T-cell (primary cell): ENCODE measurements around the gene NTN5. TPM values are rescaled to one million over a fixed set of nuclear protein-coding genes. Genes with fewer than 3 reads are reported as not detected.
A peak's percentile ranks its signal among the peaks of the same experiment; 100 is the strongest.

ENCODE experiments used
- ATAC-seq, 4 experiments: fragments of 200-7000 bp in 3 of 4; fragments of 150-1000 bp in 1 of 4; cut with Tn5 transposase; replicated peaks in 1 of 4; 1 replicate in 3 of 4; 2 replicates in 1 of 4; pipeline ENCODE4 v1.10.0; 2021; ENCODE audit warnings: moderate library complexity in 3 of 4, mild to moderate bottlenecking in 2 of 4, moderate number of reproducible peaks in 1 of 4
- CTCF ChIA-PET, 2 donors: fragments of 300-600 bp; sonication (Branson Sonifier 250); formaldehyde crosslinking; loops; one replicate each; lab custom pipeline; 2022; ENCODE audit warnings: antibody characterized with exemption in 2 of 2; lab: Charles Lee
- POLR2A ChIA-PET, 2 donors: fragments of 300-600 bp; sonication (Branson Sonifier 250); formaldehyde crosslinking; loops; one replicate each; lab custom pipeline; 2022; ENCODE audit warnings: antibody characterized with exemption in 2 of 2; lab: Charles Lee
- DNase-seq, 35 experiments: peaks; one replicate each; pipeline versions ENCODE4 v3.0.0 to v3.0.0-alpha.2; 2013 to 2023
- H3K27ac ChIP-seq: one replicate; pipeline ENCODE4 v1.5.1; 2013; ENCODE audit warnings: low read length
- H3K27me3 ChIP-seq, 2 experiments: replicated peaks in 1 of 2; 1 replicate in 1 of 2; 2 replicates in 1 of 2; pipeline versions ENCODE4 v1.6.1 to v1.7.0; 2013; ENCODE audit warnings: low read length in 1 of 2, mixed read lengths in 1 of 2; ENCODE audit not compliant: control insufficient read depth in 2 of 2, insufficient read depth in 2 of 2; ENCODE audit errors: extremely low read depth in 1 of 2
- H3K36me3 ChIP-seq, 2 donors: 1 replicate in 1 of 2; 2 replicates in 1 of 2; pipeline versions ENCODE4 v1.6.1 to v1.7.0; 2013; ENCODE audit warnings: low read length in 1 of 2; ENCODE audit not compliant: control insufficient read depth in 2 of 2, insufficient read depth in 1 of 2; ENCODE audit errors: extremely low read depth in 1 of 2
- H3K4me1 ChIP-seq, 2 experiments: 1 replicate in 1 of 2; 2 replicates in 1 of 2; pipeline versions ENCODE4 v1.6.1 to v1.7.0; 2013; ENCODE audit warnings: low read length in 2 of 2, mixed read lengths in 1 of 2; ENCODE audit not compliant: insufficient read depth in 2 of 2, control insufficient read depth in 1 of 2; ENCODE audit errors: extremely low read depth in 1 of 2
- H3K4me3 ChIP-seq, 2 donors: 1 replicate in 1 of 2; 2 replicates in 1 of 2; pipeline versions ENCODE4 v1.5.1 to v1.7.0; 2013; ENCODE audit warnings: mild to moderate bottlenecking in 2 of 2, low read length in 1 of 2, moderate library complexity in 1 of 2; ENCODE audit not compliant: control insufficient read depth in 1 of 2; ENCODE audit errors: extremely low read depth in 1 of 2
- H3K9me3 ChIP-seq: 2 replicates; pipeline ENCODE4 v1.7.0; 2013
- H3K27ac Mint-ChIP-seq, 2 donors: one replicate each; pipeline ENCODE4 v1.8.0; 2020 to 2021; ENCODE audit warnings: mild to moderate bottlenecking in 2 of 2, mixed read lengths in 2 of 2
- H3K27me3 Mint-ChIP-seq, 2 donors: one replicate each; pipeline ENCODE4 v1.8.0; 2021 to 2022; ENCODE audit warnings: mixed read lengths in 2 of 2
- H3K36me3 Mint-ChIP-seq: one replicate; pipeline ENCODE4 v1.8.0; 2021; ENCODE audit warnings: mixed read lengths
- H3K4me1 Mint-ChIP-seq, 3 donors: one replicate each; pipeline ENCODE4 v1.8.0; 2020 to 2022; ENCODE audit warnings: mixed read lengths in 3 of 3, mild to moderate bottlenecking in 1 of 3
- H3K4me3 Mint-ChIP-seq, 3 donors: one replicate each; pipeline ENCODE4 v1.8.0; 2020 to 2022; ENCODE audit warnings: mild to moderate bottlenecking in 3 of 3, mixed read lengths in 3 of 3, moderate library complexity in 3 of 3
- H3K9me3 Mint-ChIP-seq, 3 donors: one replicate each; pipeline ENCODE4 v1.8.0; 2020 to 2022; ENCODE audit warnings: mixed read lengths in 3 of 3
- WGBS: methylation state at CpG from one replicate; pipeline ENCODE4 v1.1.5; 2013; ENCODE audit warnings: missing lambda C conversion rate; ENCODE audit not compliant: insufficient coverage; 5-methylcytosine and 5-hydroxymethylcytosine counted together
- total RNA-seq, 35 experiments: library from RNA in 6 of 35; stranded (reverse) in 6 of 35; fragments of 120-200 nt in 1 of 35; gene quantifications; one replicate each; pipeline versions ENCODE4 v1.2.1 to v1.2.4 and lab custom pipeline; 2013 to 2026

NTN5 gene
- total RNA-seq, 5 donors from 2014 or later (not counting 1 experiment from before 2014, with no cell fraction given), result 2.2 to 4.2 (median 3.5) TPM

DNA sequence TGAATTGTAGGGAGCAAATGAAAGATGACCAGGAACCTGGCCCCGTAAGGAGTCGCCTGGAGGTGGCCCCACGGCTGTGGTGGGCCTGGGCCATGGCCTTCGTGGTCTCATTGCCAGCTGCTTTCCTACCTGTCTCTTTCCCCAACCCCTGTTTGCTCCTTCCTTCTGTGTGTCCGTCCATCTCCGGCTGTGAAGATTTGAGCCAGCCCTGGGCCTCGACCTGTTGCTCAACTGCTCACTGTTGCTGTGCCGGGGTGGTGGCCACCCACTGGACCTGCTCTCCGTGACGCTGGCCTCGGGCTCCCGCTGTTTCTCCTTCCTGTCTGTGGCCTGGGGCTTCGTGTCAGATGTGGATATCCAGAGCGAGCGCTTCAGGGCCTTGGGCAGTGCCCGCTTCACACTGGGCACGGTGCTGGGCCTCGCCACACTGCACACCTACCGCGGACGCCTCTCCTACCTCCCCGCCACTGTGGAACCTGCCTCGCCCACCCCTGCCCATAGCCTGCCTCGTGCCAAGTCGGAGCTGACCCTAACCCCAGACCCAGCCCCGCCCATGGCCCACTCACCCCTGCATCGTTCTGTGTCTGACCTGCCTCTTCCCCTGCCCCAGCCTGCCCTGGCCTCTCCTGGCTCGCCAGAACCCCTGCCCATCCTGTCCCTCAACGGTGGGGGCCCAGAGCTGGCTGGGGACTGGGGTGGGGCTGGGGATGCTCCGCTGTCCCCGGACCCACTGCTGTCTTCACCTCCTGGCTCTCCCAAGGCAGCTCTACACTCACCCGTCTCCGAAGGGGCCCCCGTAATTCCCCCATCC is 44.1 kb downstream of the NTN5 start:
- H3K4me3 ChIP-seq, result no peak overlapping the region
- no peak overlapping the region for H3K4me3 Mint-ChIP-seq
- H3K36me3 Mint-ChIP-seq, result peaks cover 13% of the 10 kb centered on the region
- POLR2A ChIA-PET, result no interaction called here
- peaks cover 26 to 45% of the 10 kb centered on the region in 2 donors for H3K36me3 ChIP-seq
- H3K27me3 Mint-ChIP-seq, result no peaks in the 10 kb centered on the region
- no peak overlapping the region for H3K27ac ChIP-seq
- WGBS, result 95% methylated on average over 26 of the region's 34 CpGs
- no peaks in the 10 kb centered on the region for H3K9me3 Mint-ChIP-seq
- CTCF ChIA-PET, result no interaction called here
- no peaks in the 10 kb centered on the region for H3K9me3 ChIP-seq
- DNase-seq (no peak), ATAC-seq (no peak)
- no peak overlapping the region for H3K27ac Mint-ChIP-seq
- peaks cover 34 to 52% (median 51%) of the 10 kb centered on the region in 3 donors for H3K4me1 Mint-ChIP-seq
- H3K27me3 ChIP-seq, result no peaks in the 10 kb centered on the region
- H3K4me1 ChIP-seq, result peaks cover 14 to 62% of the 10 kb centered on the region in 2 experiments

DNA sequence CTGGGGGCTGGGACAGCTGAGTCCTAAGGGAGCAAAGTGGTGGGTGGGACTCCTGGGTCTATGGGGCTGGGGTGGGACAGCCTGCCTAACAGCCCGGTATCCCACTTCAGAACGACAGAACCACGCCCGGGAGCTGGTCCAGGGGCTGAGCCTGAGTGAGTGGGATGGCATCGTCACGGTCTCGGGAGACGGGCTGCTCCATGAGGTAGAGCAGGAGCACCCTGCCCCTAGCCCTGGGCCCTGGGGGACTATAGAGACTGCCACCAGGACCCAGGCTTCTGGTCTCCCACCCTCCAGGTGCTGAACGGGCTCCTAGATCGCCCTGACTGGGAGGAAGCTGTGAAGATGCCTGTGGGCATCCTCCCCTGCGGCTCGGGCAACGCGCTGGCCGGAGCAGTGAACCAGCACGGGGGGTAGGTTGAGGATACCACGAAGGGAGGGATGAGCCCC is 44.9 kb downstream of the NTN5 start:
- peaks cover 36 to 52% (median 49%) of the 10 kb centered on the region in 3 donors for H3K4me1 Mint-ChIP-seq
- no peak for DNase-seq
- WGBS, result 91% methylated on average over 8 of the region's 17 CpGs
- Histone ChIP-seq H3K9me3 (no peaks in the 10 kb centered on the region), H3K4me3 (no peak overlapping the region), H3K36me3 (peaks cover 26 to 37% of the 10 kb centered on the region in 2 donors), H3K4me1 (peaks cover 17 to 62% of the 10 kb centered on the region in 2 experiments), H3K27ac (no peak overlapping the region), H3K27me3 (no peaks in the 10 kb centered on the region)
- ATAC-seq, result no peak
- ChIA-PET POLR2A (no interaction called here), CTCF (no interaction called here)
- peaks cover 16% of the 10 kb centered on the region for H3K36me3 Mint-ChIP-seq
- no peaks in the 10 kb centered on the region for H3K27me3 Mint-ChIP-seq
- no peak overlapping the region for H3K27ac Mint-ChIP-seq
- H3K9me3 Mint-ChIP-seq, result no peaks in the 10 kb centered on the region
- H3K4me3 Mint-ChIP-seq, result no peak overlapping the region

GRCh38 chr19:48627201-48627864 is 45.5 kb downstream of the NTN5 start:
- peaks cover 17 to 62% of the 10 kb centered on the region in 2 experiments for H3K4me1 ChIP-seq
- no peak overlapping the region for H3K4me3 ChIP-seq
- Mint-ChIP-seq H3K27me3 (no peaks in the 10 kb centered on the region), H3K4me3 (no peak overlapping the region), H3K27ac (peak overlapping the region; percentile 55 to 65), H3K4me1 (peaks cover 32 to 50% (median 46%) of the 10 kb centered on the region in 3 donors), H3K36me3 (peaks cover 15% of the 10 kb centered on the region), H3K9me3 (no peaks in the 10 kb centered on the region)
- H3K9me3 ChIP-seq, result no peaks in the 10 kb centered on the region
- peak in 1 of 35 experiments; percentile 36 for DNase-seq
- no CpG with 5 or more reads among the region's 6 CpGs for WGBS
- ATAC-seq, result peak in 2 of 4 experiments; percentile 12 to 42
- POLR2A ChIA-PET, result no interaction called here
- CTCF ChIA-PET, result interaction anchor here in 1 of 2 donors (0.5 kb wide), 1 partner anchor 299 kb away, joined by 7 read pairs; no protein-coding TSS in a partner anchor
- no peaks in the 10 kb centered on the region for H3K27me3 ChIP-seq
- peaks cover 26 to 32% of the 10 kb centered on the region in 2 donors for H3K36me3 ChIP-seq
- H3K27ac ChIP-seq, result no peak overlapping the region

- no peaks in the 10 kb centered on the region for H3K9me3 Mint-ChIP-seq
- no peak overlapping the region for H3K27ac Mint-ChIP-seq
- DNase-seq (no peak), ATAC-seq (no peak)
- ChIA-PET POLR2A (no interaction called here), CTCF (interaction anchor here in 1 of 2 donors (0.6 to 0.7 kb wide), 2 partner anchors 51 to 136 kb away, joined by 4 read pairs; no protein-coding TSS in a partner anchor)
- H3K4me1 Mint-ChIP-seq, result peaks cover 30 to 48% (median 48%) of the 10 kb centered on the region in 3 donors
- peaks cover 21% of the 10 kb centered on the region for H3K36me3 Mint-ChIP-seq
- Histone ChIP-seq H3K27ac (no peak overlapping the region), H3K4me3 (no peak overlapping the region), H3K36me3 (peaks cover 19 to 21% of the 10 kb centered on the region in 2 donors), H3K4me1 (peaks cover 13 to 55% of the 10 kb centered on the region in 2 experiments), H3K27me3 (no peaks in the 10 kb centered on the region), H3K9me3 (no peaks in the 10 kb centered on the region)
- no peak overlapping the region for H3K4me3 Mint-ChIP-seq
- H3K27me3 Mint-ChIP-seq, result no peaks in the 10 kb centered on the region
- WGBS, result 97% methylated on average over 20 of the region's 30 CpGs
These were observed 46.9 kb downstream of the NTN5 start for GRCh38 chr19:48625891-48626327.

DNA sequence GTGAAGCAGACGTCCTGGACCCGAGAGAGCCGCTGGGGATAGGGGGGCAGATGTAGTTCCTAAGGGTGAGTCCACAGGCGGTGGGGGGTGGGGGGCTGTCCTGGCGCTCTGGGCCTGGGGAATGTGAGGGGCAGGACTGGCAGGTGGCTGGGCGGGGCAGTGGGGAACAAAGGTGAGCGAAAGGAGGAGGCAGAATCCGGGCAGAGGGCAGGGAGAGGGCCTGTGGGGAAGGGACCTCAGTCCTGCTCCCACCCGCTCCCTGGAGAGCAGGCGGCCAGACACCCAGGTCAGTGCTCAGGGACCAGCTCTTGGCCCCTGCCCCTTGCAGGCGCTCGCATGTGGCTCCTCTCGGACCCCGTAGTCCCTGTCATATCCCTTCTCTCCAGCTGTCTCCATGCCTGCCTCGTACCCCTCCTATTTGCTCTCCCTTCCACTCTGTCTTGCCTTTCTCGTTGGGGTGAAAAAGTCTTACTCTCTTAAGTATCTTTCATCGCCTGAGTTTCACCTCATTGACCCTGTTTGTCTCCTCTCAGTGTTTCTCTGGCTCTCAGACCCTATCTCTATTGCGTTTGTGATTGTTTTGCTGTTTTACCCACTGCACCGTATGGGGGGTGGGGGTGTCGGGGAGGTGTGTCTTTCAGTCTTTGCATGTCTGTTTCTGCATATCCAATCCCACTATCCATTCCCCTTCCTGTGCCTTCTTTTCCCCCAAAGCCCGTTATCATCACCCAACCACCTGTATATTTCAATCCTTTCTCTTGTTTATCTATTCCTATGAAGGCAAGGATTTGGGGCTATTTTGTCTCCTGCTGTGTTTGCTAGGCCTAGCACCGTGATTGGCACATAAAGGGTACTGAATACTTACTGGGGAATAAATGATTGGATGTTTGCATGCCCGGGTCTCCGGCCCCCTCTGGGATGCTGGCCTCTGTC is 47.8 kb downstream of the NTN5 start:
- no peak for ATAC-seq
- Histone ChIP-seq H3K36me3 (peaks cover 11 to 13% of the 10 kb centered on the region in 2 donors), H3K27ac (peak overlapping the region; percentile 66), H3K9me3 (no peaks in the 10 kb centered on the region), H3K27me3 (no peaks in the 10 kb centered on the region), H3K4me1 (peaks cover 12 to 50% of the 10 kb centered on the region in 2 experiments), H3K4me3 (peak overlapping the region in 1 of 2 donors; percentile 38)
- H3K4me1 Mint-ChIP-seq, result peaks cover 30 to 47% (median 43%) of the 10 kb centered on the region in 3 donors
- DNase-seq, result no peak
- peak overlapping the region; percentile 96 for H3K27ac Mint-ChIP-seq
- H3K36me3 Mint-ChIP-seq, result peaks cover 18% of the 10 kb centered on the region
- CTCF ChIA-PET, result no interaction called here
- POLR2A ChIA-PET, result no interaction called here
- WGBS, result 73% methylated on average over 11 of the region's 24 CpGs
- peak overlapping the region; percentile 13 to 78 (median 32) for H3K4me3 Mint-ChIP-seq
- no peaks in the 10 kb centered on the region for H3K9me3 Mint-ChIP-seq
- H3K27me3 Mint-ChIP-seq, result no peaks in the 10 kb centered on the region
